Vagina (tissue), 2 donors: ENCODE data around the gene SCGB2B2.

Experiments used
- POLR2A ChIP-seq, 2 donors: fragments of 450-650 bp; IDR thresholded peaks; one replicate each; pipeline ENCODE4 v1.6.1; 2017; ENCODE audit warnings: antibody characterized with exemption in 2 of 2, mild to moderate bottlenecking in 2 of 2, moderate library complexity in 2 of 2
- POLR2AphosphoS5 ChIP-seq, 2 donors: sonication (generic); formaldehyde crosslinking; IDR thresholded peaks; one replicate each; pipeline ENCODE4 v1.9.0; 2017; ENCODE audit warnings: antibody characterized with exemption in 2 of 2, mild to moderate bottlenecking in 2 of 2, low read depth in 1 of 2; ENCODE audit not compliant: insufficient read depth in 1 of 2
- TF ChIP-seq, protein P1 (sequence below), 3 experiments: fragments of 450-650 bp in 2 of 3; fragments of 200-600 bp in 1 of 3; sonication (generic) in 1 of 3; IDR thresholded peaks; one replicate each; pipeline ENCODE4 v1.5.1; 2017 to 2019; ENCODE audit warnings: antibody characterized with exemption in 3 of 3, mild to moderate bottlenecking in 2 of 3, moderate library complexity in 2 of 3

DNA sequence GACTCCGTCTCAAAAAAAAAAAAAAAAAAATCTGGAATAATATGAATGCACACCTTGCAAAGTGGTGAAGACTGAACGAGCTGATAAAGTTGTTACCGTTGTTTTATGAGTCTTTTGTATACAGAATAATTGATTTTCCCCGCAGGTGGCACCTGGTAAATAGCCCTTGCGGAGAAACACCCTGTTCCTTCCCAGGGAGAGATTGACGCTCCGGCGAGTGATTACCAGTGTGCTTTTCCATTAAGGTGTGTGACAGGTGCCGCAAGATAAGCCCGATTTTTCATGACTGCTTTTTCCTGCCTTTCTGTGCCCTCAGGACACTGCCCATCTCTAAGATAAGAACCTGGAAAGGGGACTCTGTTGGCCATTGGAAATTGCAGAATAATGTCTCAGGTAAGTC is 1.5 kb upstream of the SCGB2B2 start:
- TF ChIP-seq, protein P1, sequence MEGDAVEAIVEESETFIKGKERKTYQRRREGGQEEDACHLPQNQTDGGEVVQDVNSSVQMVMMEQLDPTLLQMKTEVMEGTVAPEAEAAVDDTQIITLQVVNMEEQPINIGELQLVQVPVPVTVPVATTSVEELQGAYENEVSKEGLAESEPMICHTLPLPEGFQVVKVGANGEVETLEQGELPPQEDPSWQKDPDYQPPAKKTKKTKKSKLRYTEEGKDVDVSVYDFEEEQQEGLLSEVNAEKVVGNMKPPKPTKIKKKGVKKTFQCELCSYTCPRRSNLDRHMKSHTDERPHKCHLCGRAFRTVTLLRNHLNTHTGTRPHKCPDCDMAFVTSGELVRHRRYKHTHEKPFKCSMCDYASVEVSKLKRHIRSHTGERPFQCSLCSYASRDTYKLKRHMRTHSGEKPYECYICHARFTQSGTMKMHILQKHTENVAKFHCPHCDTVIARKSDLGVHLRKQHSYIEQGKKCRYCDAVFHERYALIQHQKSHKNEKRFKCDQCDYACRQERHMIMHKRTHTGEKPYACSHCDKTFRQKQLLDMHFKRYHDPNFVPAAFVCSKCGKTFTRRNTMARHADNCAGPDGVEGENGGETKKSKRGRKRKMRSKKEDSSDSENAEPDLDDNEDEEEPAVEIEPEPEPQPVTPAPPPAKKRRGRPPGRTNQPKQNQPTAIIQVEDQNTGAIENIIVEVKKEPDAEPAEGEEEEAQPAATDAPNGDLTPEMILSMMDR (IDR thresholded peaks at IDR 0.05) = no peak
- TF ChIP-seq POLR2AphosphoS5 (IDR thresholded peaks at IDR 0.05; ENCODE audit: insufficient read depth in 1 of 2, low read depth in 1 of 2) (no peak), POLR2A (IDR thresholded peaks at IDR 0.05) (no peak)
